HG02870 (cell line): Measurements from ENCODE around the gene MRC2.
"Not testable (repeated sequence)": the region's sequence is repeated elsewhere in the genome, so short reads cannot be mapped to it uniquely, and the experiment has no call there.

Experiments used
- ATAC-seq: cut with Tn5 transposase; IDR thresholded peaks from one replicate; pipeline ENCODE4 v1.9.1; 2021; ENCODE audit warnings: mild to moderate bottlenecking, moderate library complexity; ENCODE audit not compliant: unreplicated experiment

MRC2 gene

GRCh38 chr17:62611728-62612127, 15.7 kb upstream of the MRC2 start:
- peak; percentile 57 for ATAC-seq

GRCh38 chr17:62612289-62612688, 15.2 kb upstream of the MRC2 start:
- ATAC-seq: not testable (repeated sequence)

GRCh38 chr17:62613095-62613494, 14.4 kb upstream of the MRC2 start:
- ATAC-seq: not testable (repeated sequence)

- ATAC-seq: no peak
Measured at GRCh38 chr17:62614142-62614541, 13.3 kb upstream of the MRC2 start.

- ATAC-seq: no peak
Measured at GRCh38 chr17:62615503-62615902, 12.0 kb upstream of the MRC2 start.

GRCh38 chr17:62616993-62617893, 10.2 kb upstream of the MRC2 start:
- no peak for ATAC-seq

GRCh38 chr17:62617894-62618472, 9.5 kb upstream of the MRC2 start:
- no peak for ATAC-seq

- ATAC-seq: no peak
Measured at GRCh38 chr17:62618647-62619416, 8.6 kb upstream of the MRC2 start.

GRCh38 chr17:62619417-62620155, 7.9 kb upstream of the MRC2 start:
- ATAC-seq: no peak

GRCh38 chr17:62621223-62621622, 6.2 kb upstream of the MRC2 start:
- no peak for ATAC-seq

- no peak for ATAC-seq
Measured at GRCh38 chr17:62625184-62625869, 2.1 kb upstream of the MRC2 start.

GRCh38 chr17:62625870-62626200, 1.6 kb upstream of the MRC2 start:
- ATAC-seq: no peak

GRCh38 chr17:62626719-62627218, 701 bp upstream of the MRC2 start:
- ATAC-seq: no peak

GRCh38 chr17:62627904-62628633, 599 bp downstream of the MRC2 start:
- peak; percentile 36 for ATAC-seq

- no peak for ATAC-seq
Measured at GRCh38 chr17:62628831-62629555, 1.5 kb downstream of the MRC2 start.

GRCh38 chr17:62629556-62630364, 2.3 kb downstream of the MRC2 start:
- no peak for ATAC-seq

GRCh38 chr17:62630365-62631085, 3.1 kb downstream of the MRC2 start:
- no peak for ATAC-seq
